Myocyte (in vitro differentiated cells): ENCODE data around the gene FAM168A. TPM values are rescaled to one million over a fixed set of nuclear protein-coding genes. Genes with fewer than 3 reads are reported as not detected.

ENCODE experiments used
- DNase-seq: peaks from one replicate; pipeline ENCODE4 v3.0.0-alpha.2; 2012; ENCODE audit warnings: low read depth
- total RNA-seq: library from RNA; depleted of rRNA; stranded (reverse); fragments of >200 nt; gene quantifications from 2 replicates; pipeline ENCODE4 v1.2.3, GENCODE V29; 2014

Gene FAM168A
- total RNA-seq, 1 donor from 2014 or later: 23.3 TPM

GRCh38 chr11:73402834-73403185, 195.1 kb downstream of the FAM168A start:
- no peak for DNase-seq

GRCh38 chr11:73401924-73402833, 195.7 kb downstream of the FAM168A start:
- DNase-seq: no peak

- no peak for DNase-seq
Measured at GRCh38 chr11:73401217-73401923, 196.5 kb downstream of the FAM168A start.

- no peak for DNase-seq
Measured at GRCh38 chr11:73400293-73400692, 197.6 kb downstream of the FAM168A start.

- peak; percentile 82 for DNase-seq
Measured at GRCh38 chr11:73399636-73400035, 198.3 kb downstream of the FAM168A start.

GRCh38 chr11:73399159-73399590, 198.7 kb downstream of the FAM168A start:
- no peak for DNase-seq

- DNase-seq: no peak
Measured at GRCh38 chr11:73398721-73399120, 199.2 kb downstream of the FAM168A start.

GRCh38 chr11:73398132-73398526, 199.8 kb downstream of the FAM168A start:
- DNase-seq: no peak

- no peak for DNase-seq
Measured at GRCh38 chr11:73397468-73398131, 200.3 kb downstream of the FAM168A start.

- no peak for DNase-seq
Measured at GRCh38 chr11:73396985-73397384, 200.9 kb downstream of the FAM168A start.

GRCh38 chr11:73396251-73396930, 201.5 kb downstream of the FAM168A start:
- DNase-seq: no peak

GRCh38 chr11:73395297-73396208, 202.4 kb downstream of the FAM168A start:
- DNase-seq: no peak

- DNase-seq: no peak
Measured at GRCh38 chr11:73394416-73395296, 203.3 kb downstream of the FAM168A start.

- peak; percentile 78 for DNase-seq
Measured at GRCh38 chr11:73393479-73394415, 204.2 kb downstream of the FAM168A start.

GRCh38 chr11:73393011-73393380, 204.9 kb downstream of the FAM168A start:
- DNase-seq: no peak

- DNase-seq: no peak
Measured at GRCh38 chr11:73392108-73393010, 205.6 kb downstream of the FAM168A start.

- DNase-seq: no peak
Measured at GRCh38 chr11:73391665-73392064, 206.2 kb downstream of the FAM168A start.
